T follicular helper cell (primary cell): ENCODE measurements around the gene SPANXA1.
"Not testable (repeated sequence)": the region's sequence is repeated elsewhere in the genome, so short reads cannot be mapped to it uniquely, and the experiment has no call there.

Experiments used
- DNase-seq: peaks from one replicate; pipeline ENCODE4 v3.0.0-alpha.2; 2020; ENCODE audit warnings: low read depth
- total RNA-seq, 2 experiments: gene quantifications; one replicate each; lab custom pipeline; 2026; lab: John Stamatoyannopoulos, UW

The SPANXA1 gene, protein sequence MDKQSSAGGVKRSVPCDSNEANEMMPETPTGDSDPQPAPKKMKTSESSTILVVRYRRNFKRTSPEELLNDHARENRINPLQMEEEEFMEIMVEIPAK
- 0 reads per million in 2 experiments for total RNA-seq

DNA sequence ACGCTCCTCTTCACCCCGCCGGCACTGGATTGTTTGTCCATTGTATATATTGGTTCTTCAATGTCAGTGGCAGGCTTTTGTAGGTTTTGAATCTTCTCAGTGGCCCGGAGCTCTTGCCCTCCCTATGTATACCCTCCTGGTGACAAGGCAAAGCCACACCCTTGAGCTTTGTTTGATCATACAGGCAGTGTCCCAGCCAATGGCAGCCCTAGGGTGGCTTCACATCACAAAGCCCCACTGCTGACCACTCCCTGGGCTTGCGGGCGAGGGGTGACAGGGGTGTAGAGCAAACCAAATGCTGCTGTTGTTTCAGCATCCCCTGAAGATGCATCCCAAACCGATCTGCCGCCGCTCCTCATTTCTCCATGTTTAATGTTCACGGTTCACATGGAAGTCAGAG lies at the start of gene SPANXA1:
Gene SPANXA1, minus strand, starts transcription at position 101 of the 400 bp plus-strand sequence. Its CDS starts 60 bp downstream, at position 41.
- not testable (repeated sequence) for DNase-seq

- no peak for DNase-seq
Measured at GRCh38 chrX:141632124-141632523, 47.6 kb upstream of the SPANXA1 start.

DNA sequence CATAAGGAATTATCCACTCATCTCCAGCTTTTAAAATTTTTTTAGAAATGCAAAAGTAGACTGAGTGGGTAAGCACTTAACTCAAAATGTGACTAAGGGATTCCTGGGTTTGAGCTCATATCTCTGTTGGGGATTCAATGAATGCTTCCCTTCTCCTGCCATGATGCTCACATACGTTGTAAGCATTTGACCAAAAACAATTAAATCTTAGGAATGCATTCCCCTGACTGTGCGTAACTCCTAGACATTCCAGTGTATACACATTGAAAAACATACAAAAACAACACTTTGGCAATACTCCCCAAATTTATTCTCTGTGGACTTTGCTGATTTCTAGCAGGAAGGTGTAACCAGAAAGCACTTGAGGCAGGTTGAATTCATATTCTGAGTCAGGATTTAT lies 34.8 kb upstream of the SPANXA1 start:
- DNase-seq, result no peak

DNA sequence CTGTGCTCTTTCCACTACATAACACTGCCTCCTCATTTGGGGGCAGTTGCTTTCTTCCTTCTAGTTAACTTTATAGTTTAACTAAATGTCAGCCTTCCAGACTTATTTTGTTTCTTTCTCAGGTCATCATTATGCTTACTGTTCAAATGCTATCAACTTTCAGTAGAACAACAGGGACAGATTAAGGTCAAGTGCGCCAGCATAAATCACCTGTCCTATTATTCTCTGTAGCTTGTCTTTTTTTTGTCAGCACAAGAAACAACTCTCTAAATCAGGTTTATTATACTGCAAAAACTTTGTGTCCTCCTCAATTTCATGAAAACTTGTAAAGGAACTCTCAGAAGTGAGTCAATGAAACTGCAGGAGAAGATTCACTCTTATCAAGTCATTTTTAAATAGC lies 24.6 kb upstream of the SPANXA1 start:
- no peak for DNase-seq

- DNase-seq, result not testable (repeated sequence)
Measured at GRCh38 chrX:141589408-141589807, 4.9 kb upstream of the SPANXA1 start, which contains the start of gene SPANXA2. SPANXA2 (plus strand) TSS chrX:141589708; CDS start chrX:141589768, 60 bp downstream.

DNA sequence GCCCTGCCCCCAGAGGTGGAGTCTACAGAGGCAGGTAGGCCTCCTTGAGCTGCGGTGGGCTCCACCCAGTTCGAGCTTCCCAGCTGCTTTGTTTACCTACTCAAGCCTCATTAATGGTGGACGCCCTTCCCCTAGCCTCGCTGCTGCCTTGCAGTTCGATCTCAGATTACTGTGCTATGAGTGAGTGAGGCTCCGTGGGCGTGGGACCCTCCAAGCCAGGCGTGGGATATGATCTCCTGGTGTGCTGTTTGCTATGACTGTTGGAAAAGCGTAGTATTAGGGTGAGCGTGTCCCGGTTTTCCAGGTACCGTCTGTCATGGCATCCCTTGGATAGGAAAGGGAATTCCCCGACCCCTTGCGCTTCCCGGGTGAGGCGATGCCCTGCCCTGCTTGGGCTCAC lies 42.0 kb downstream of the SPANXA1 start:
- DNase-seq, result not testable (repeated sequence)
